Stimulated activated CD4-positive, alpha-beta T cell treated with anti-CD3 and anti-CD28 coated beads, Interleukin-4, amount 100 ng/mL, for 4 hours (primary cell): ENCODE measurements around the gene CAVIN3.
"Not testable (repeated sequence)": the region's sequence is repeated elsewhere in the genome, so short reads cannot be mapped to it uniquely, and the experiment has no call there.

Experiments
- DNase-seq, 2 experiments: peaks; one replicate each; pipeline ENCODE4 v3.0.0-alpha.2; 2020

Gene CAVIN3

GRCh38 chr11:6323291-6323905, 3.1 kb upstream of the CAVIN3 start:
- DNase-seq, result no peak

- DNase-seq, result no peak
Observed at GRCh38 chr11:6321961-6322362, 1.7 kb upstream of the CAVIN3 start.

GRCh38 chr11:6321356-6321755, 1.1 kb upstream of the CAVIN3 start:
- no peak for DNase-seq

- DNase-seq, result no peak
Observed at GRCh38 chr11:6319704-6320410, 444 bp downstream of the CAVIN3 start.

DNA sequence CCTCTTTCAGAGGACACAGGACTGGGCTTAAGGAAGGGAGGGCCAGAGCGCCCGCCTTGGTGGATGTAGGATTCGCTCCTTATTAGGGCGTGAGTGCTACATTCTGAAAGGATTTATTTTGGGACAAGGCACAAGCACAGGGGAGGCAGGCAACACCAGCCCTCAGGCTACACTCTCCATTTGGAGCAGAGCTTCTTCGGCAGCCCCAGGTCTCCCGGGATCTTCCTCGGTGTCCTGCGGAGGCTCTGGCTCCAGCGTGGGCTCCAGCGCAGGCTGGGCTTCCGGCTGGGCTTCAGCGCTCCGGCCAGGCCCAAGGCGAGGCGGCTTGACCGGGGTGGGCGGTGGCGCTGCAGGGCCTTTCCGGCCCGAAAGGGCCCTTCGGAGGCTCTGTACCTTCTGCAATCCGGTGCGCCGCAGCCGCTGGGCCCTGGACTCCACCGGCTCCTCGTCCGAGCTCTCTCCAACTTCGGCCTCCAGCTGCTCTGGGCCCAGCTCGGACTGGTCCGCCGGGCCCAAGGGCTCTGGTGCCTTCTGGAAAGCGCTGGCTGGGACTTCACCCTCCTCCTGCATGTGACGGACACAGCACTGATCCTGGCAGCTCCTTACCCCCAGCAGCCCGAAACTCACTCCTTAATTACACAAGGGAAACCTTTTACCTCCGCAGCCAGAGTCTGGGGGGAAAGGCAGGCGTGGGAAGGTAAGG, 1.1 kb downstream of the CAVIN3 start:
- no peak for DNase-seq

- no peak for DNase-seq
Observed at GRCh38 chr11:6318204-6318603, 2.1 kb downstream of the CAVIN3 start.

GRCh38 chr11:6315811-6316425, 4.4 kb downstream of the CAVIN3 start:
- DNase-seq, result peak in 1 of 2 experiments; percentile 12

DNA sequence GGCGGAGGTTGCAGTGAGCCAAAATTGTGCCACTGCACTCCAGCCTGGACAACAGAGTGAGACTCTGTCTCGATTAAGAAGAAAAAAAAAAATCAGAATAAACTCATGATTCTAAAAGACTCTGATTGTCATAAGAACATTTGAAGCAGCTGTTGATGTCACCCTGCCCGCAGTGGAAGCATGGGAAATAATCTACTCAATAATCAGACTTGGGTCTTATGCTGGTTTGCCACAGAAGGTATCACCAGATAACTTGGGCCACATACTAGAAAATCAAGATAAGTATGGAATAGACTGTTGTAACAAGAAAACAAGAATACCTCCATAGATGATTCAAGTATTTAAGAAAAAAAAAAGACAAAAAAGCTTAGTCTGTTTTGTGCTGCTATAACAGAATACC, 8.2 kb downstream of the CAVIN3 start:
- no peak for DNase-seq

GRCh38 chr11:6307876-6308275, 12.4 kb downstream of the CAVIN3 start:
- DNase-seq, result no peak

DNA sequence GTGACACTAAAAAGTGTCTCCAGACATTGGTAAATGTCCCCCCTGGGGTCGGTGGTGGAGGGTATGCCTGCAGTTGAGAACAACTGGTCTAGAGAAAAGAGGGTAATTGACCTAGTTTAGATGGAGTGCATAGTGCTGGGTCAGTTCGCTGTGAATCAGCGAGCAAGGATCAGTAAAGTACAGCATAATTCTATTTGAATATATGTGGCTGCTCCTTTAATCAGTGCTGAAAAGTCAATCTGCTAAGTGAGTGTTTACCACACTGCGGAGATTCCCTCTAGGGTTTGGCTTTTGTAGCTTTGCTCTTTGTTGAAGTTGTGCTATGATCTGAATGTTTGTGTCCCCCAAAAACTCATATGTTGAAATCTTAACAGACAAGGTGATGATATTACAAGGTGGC, 15.0 kb downstream of the CAVIN3 start:
- no peak for DNase-seq

DNA sequence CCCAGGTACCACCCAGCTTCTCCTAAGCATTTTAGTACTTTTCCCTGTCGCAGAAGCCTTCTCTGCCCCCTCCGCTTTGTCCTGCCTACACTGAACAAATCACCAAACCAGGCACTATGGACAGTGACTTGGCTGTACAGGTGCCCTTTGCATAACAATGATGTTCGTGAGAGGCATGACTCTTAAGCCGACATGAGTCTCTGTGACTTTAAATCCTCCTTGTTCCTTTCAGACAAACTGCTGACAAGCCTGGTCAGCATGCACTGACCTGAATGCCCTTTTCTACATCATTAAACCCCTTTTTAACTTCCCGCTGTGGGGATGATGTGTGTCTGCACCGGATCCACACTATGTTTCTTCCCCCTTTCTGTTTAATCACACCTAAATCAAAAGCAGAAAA, 16.6 kb downstream of the CAVIN3 start:
- DNase-seq, result no peak

- no peak for DNase-seq
Observed at GRCh38 chr11:6301096-6301495, 19.2 kb downstream of the CAVIN3 start.

DNA sequence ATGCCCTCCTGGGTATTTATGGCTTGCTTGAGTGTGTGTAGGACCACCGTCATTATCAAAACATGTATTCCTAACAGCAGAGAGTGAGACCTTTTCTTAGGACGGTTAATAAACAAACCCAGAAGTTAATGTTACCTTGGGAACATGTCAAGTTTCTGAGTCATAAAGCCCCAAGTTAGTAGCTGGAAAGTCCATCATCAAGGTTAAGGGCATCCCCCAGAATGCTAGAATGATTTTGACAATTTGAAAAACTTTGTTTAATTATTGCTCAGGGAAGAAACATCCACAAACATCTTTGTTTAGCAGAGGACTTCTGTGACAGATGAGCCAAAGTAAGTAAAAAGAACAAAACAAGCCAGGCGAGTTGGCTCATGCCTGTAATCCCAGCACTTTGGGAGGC, 20.0 kb downstream of the CAVIN3 start:
- DNase-seq, result no peak

- DNase-seq, result no peak
Observed at GRCh38 chr11:6298605-6299004, 21.7 kb downstream of the CAVIN3 start.

DNA sequence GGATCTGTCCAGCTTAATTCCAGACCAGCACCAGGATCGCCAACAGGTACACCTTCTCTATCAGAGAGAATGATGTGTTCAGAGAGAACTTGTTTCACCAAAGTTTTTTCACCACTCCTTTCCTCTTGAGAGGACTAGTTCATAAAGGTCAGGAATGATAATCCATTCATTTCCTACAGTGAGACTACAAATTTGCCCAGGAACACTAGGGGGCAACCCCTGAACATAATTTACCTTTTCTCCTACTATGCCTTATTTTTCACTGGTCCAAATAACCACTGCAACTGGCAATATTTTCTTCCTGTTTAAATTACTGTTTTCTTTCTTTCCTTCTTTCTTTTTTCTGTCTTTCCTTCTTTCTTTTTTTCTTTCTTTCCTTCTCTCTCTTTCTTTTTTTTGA, 22.5 kb downstream of the CAVIN3 start:
- no peak for DNase-seq

DNA sequence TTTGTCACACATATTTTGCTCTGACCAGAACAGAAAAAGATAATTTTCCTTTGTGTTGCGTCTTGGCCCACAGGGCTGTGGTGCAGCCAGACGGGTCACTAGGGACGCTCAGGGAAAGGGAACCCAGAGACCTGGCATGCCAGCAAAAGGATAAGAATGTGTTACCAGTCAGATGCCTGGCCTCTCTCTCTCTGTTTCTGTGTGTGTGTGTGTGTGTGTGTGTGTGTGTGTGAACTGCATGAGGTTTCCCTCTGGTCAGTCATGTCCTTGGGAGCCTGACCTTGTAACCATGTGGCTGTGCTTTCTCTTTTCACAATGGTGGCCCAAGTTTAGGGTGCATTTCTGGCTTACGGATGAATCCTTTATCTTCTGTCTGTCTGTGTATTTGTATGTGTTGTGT, 35.3 kb downstream of the CAVIN3 start:
- no peak for DNase-seq

GRCh38 chr11:6284250-6284649, 36.1 kb downstream of the CAVIN3 start:
- no peak for DNase-seq

DNA sequence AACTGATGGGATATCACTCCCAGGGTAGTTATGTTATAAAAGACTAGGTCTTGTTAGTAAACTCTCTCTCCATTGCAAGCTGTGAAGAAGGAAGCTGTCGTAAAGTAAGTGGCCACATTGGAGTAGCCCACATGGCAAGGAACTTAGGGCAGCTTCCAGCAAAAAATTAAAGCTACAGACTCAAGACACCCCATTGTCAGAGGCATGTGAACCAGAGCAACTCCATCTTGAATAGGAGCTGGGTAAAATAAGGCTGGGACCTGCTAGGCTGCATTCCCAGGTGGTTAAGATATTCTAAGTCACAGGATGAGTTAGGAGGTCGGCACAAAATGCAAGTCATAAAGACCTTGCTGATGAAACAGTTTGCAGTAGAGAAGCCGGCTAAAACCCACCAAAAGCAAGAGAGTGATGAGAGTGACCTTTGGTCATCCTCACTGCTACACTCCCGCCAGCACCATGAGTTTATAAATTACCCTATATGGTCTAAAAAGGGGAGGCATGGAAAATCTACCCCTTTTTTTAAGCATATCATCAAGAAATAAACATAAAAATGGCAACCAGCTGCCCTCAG, 36.8 kb downstream of the CAVIN3 start:
- no peak for DNase-seq

DNA sequence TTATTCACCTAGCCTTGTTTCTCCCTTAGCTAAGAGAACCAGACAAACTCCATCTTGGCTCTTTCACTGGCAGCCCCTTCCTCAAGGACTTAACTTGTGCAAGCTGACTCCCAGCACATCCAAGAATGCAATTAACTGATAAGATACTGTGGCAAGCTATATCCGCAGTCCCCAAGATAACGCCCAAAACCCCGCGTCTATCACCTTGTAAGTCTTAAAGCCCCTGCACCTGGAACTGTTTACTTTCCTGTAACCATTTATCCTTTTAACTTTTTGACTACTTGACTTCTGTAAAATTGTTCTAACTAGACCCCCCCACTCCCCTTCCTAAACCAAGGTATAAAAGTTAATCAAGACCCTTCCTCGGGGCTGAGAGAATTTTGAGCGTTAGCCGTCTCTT, 39.5 kb downstream of the CAVIN3 start:
- not testable (repeated sequence) for DNase-seq

DNA sequence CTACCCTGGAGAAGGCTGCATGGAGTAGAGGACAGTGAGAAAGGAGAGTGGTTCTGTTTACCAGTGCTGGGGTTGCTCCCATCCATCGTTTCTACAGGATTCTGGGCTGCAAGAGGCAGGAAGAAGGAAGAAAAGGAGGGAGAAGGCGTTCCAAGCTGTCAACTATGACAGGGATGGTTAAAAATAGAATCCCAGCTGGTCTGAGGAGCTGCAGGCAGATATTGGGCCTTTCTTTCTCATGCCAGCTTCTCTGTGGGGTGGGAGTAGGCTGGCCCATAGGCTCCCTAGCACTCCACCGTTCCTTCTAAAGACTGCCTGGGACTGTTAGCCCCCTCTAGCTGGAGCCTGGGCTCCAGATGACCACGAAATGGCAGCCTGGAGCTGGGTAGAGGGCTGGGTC, 47.1 kb downstream of the CAVIN3 start:
- DNase-seq, result no peak

DNA sequence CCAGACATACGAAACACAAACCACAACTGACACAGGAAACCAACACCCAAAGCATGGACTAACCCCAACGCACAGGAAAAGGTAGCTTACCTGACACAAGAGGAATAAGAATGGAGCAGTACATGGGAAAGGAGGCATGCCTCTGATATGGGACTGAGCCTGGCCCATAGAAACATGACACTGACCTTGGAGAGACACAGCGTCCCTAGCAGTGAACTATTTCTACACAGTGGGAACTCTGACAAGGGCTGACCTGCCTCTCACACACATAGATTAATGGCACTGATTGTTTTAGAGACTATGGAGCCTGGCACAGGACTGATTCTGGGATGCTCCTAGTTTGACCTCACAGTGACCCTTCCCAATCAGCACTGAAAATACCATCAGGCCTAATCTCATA, 48.7 kb downstream of the CAVIN3 start:
- DNase-seq, result no peak

DNA sequence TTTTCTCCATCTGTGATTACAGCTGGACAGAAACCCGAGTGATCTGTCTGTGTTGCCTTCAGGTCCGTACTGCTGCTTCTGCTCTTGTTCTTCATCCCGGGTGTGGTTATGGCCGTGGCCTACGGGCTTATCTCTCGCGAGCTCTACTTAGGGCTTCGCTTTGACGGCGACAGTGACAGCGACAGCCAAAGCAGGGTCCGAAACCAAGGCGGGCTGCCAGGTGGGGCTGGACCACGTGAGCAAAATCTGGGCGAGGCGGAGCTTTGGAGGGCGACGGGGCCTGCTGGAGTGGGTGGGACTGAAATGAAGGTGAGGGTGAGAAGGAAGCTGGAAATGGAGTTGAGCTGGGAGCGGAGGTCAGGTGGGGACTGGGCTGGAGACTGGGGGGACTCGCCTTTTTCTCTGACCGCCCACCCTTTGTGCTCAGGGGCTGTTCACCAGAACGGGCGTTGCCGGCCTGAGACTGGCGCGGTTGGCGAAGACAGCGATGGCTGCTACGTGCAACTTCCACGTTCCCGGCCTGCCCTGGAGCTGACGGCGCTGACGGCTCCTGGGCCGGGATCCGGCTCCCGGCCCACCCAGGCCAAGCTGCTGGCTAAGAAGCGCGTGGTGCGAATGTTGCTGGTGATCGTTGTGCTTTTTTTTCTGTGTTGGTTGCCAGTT, 49.6 kb downstream of the CAVIN3 start:
- DNase-seq, result no peak

DNA sequence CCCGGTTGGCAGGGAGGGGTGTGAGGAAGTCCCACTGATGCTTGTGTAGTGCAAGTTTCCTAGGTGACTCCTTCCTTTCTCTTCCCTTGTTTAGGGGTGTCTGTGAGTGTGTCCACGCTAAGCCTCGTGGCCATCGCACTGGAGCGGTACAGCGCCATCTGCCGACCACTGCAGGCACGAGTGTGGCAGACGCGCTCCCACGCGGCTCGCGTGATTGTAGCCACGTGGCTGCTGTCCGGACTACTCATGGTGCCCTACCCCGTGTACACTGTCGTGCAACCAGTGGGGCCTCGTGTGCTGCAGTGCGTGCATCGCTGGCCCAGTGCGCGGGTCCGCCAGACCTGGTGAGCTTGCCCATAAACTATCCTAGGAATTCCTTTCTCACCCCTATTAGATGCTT, 50.3 kb downstream of the CAVIN3 start:
- DNase-seq, result no peak
